Activated naive CD4-positive, alpha-beta T cell treated with anti-CD3 and anti-CD28 coated beads, Interleukin-2, amount 50 U/mL, for 72 hours (primary cell): ENCODE measurements around the gene GPR132. TPM values are rescaled to one million over a fixed set of nuclear protein-coding genes. Genes with fewer than 3 reads are reported as not detected.
A peak's percentile ranks its signal among the peaks of the same experiment; 100 is the strongest.

ENCODE experiments used
- ATAC-seq, 2 donors: fragments of 150-1000 bp; cut with Tn5 transposase; 2 replicates each; pipeline ENCODE4 v1.10.0; 2021; ENCODE audit warnings: mild to moderate bottlenecking in 2 of 2, moderate library complexity in 2 of 2
- DNase-seq, 2 donors: peaks; one replicate each; pipeline ENCODE4 v3.0.0; 2021 to 2022; ENCODE audit warnings: low spot score in 2 of 2
- H3K27ac Mint-ChIP-seq, 2 donors: one replicate each; pipeline ENCODE4 v1.8.0; 2022; ENCODE audit warnings: mild to moderate bottlenecking in 2 of 2, mixed read lengths in 2 of 2
- H3K36me3 Mint-ChIP-seq, 2 donors: one replicate each; pipeline ENCODE4 v1.8.0; 2022; ENCODE audit warnings: mixed read lengths in 2 of 2
- H3K9me3 Mint-ChIP-seq, 2 donors: one replicate each; pipeline ENCODE4 v1.8.0; 2022; ENCODE audit warnings: mixed read lengths in 2 of 2
- total RNA-seq, 2 donors: library from RNA; stranded (reverse); gene quantifications; one replicate each; pipeline ENCODE4 v1.2.3, GENCODE V29; 2022

The GPR132 gene
- total RNA-seq, 2 donors from 2014 or later = 24.9 to 32.6 TPM

DNA sequence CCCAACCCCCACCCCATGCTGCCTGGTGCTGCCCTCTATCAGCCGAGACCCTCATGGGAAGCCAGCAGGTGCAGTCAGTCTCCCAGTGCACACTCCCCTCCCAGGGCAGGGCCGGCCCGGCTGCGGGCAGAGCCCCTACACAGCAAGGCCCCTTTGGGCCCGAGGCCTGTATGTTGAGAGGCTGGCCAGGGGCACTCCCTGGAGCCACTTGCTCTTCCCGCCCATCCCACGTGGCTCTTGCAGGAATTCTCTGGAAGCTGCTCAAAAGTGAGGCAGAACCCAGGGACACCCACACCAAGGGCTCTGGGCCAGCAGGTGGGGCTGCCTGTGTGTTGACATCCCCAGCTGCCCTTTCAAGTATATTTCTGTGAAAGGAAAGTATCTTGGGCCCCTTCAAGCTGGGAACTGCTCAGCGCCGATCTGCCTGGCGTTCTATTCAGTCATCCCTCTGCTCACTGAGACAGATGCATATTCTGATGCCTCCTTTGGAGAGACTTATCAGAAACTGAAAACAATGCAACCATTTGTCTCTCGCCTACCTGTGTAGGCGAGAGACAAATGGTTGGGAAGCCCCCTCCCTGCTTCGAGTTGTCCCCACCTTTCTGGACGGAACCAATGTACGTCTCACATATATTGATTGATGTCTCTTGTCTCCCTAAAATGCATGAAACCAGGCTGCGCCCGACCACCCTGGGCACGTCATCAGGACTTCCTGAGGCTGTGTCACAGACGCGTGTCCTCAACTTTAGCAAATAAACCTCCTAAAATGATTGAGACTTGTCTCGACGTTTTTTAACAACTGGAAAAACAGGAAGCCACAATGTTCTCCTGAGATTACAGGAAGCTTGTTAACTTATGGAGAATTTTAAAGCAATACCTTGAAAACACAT is 6.0 kb downstream of the GPR132 start:
- Mint-ChIP-seq H3K27ac (peak overlapping the region; percentile 59 to 98), H3K36me3 (peaks cover 10 to 19% of the 10 kb centered on the region in 2 donors)
- peak; percentile 43 to 71 for ATAC-seq

DNA sequence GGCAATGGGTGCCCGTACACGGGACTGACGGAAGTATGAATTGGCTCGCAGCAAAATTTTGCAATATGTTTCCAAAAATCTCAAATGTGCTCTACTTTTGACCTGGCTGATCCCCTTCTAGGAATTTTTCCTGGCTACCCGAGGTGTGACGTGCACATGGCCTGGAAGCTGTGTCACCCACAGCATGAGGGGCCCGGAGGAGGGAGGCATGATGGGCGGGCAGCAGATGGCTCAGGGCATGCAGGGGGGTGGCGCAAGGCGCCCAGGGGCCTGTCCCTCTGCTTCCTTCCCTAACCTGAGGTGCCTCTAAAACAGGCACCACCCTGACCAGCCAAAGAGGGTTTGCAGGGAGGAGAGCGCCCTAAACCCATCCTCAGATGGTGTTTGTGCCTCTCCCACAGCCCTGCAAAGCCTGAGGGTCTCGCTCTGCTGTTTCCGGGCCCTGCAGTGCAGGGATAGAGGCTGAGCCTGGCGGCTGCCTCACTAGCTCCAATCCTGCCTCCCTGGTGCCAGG is 6.7 kb downstream of the GPR132 start:
- DNase-seq (no peak), ATAC-seq (no peak)
- H3K9me3 Mint-ChIP-seq = no peaks in the 10 kb centered on the region
- peak overlapping the region; percentile 82 to 98 for H3K27ac Mint-ChIP-seq
- H3K36me3 Mint-ChIP-seq = peaks cover 6 to 14% of the 10 kb centered on the region in 2 donors

More for the DNA sequence above, 6.0 kb downstream of the GPR132 start:
- peak in 1 of 2 donors; percentile 77 for DNase-seq
- H3K9me3 Mint-ChIP-seq = no peaks in the 10 kb centered on the region

DNA sequence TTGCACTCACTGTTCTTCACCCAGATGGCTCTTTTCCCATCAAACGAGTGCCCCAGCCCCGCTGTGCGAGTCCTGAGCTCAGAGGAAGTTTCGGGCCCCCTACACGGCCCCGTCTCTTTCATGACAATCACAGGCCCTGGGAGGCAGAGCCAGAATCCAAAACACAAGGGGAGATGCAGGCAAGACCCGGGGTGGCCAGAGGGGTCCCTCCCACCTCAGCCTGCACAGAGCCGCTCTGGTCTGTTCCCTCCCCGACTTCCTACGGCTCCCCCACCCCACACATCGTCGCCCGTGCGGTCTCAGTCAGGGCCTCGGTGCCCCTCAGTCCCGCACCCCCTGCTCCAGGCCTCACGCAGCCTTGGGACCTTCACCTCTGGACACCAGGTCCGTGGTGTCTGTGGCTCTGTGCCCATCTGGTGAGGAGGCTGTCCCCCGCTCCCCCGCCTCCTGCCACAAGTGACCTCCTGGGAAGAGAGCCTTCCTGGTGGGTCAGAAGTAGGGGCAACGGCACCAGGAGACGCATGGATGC is 8.9 kb downstream of the GPR132 start:
- no peak for DNase-seq
- Mint-ChIP-seq H3K9me3 (no peaks in the 10 kb centered on the region), H3K27ac (peak overlapping the region in 1 of 2 donors; percentile 46), H3K36me3 (peaks cover 5 to 6% of the 10 kb centered on the region in 2 donors)
- ATAC-seq = no peak

DNA sequence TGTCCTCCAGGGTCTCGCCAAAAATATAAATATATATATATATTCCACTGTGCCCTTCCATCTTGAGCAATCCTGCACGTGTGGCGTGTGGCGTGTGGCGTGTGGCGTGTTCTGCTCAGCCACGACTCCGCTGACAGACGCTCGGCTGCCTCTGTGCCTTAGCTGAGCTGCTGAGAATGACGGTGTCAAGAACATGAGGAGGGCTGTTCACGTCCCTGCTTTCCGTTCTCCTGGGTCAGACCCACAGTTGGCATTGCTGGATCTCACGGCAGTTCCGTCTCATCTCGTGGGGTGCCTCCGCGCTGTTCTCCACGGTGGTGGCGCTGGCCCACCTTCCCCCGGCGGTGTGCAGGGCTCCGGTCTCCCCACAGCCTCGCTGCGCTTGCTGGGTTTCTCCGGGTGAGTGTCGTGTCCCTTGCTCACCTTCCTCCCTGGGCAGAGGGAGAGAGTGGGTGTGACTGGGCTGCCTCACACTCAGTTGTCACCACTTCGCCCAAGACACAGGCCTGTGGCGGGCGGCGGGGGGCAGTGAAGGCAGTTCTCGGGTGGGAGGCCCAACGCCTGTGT is 9.4 kb downstream of the GPR132 start:
- no peak for DNase-seq
- Mint-ChIP-seq H3K9me3 (no peaks in the 10 kb centered on the region), H3K27ac (peak overlapping the region; percentile 22 to 68), H3K36me3 (peaks cover 10 to 11% of the 10 kb centered on the region in 2 donors)
- ATAC-seq = no peak

DNA sequence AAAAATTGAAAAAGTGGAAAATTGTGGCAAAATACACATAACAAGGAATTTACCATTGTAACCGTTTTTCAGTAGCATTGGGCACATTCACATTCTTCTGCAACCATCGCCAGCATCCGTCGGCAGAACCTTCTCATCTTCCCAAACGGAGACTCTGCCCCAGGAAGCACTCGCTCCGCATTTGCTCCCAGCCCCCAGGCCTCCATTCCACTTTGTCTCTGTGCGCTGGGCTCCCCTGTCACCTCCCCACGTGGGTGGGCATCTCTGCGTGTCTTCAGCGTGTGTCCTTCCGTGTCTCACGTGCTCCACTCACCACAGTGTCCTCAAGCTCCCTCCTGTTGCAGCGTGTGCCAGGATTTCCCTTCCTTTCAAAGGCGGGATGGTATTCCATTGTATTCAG is 9.9 kb downstream of the GPR132 start:
- no peak for ATAC-seq
- Mint-ChIP-seq H3K27ac (peak overlapping the region; percentile 13 to 68), H3K9me3 (no peaks in the 10 kb centered on the region), H3K36me3 (peaks cover 10 to 11% of the 10 kb centered on the region in 2 donors)
- no peak for DNase-seq

DNA sequence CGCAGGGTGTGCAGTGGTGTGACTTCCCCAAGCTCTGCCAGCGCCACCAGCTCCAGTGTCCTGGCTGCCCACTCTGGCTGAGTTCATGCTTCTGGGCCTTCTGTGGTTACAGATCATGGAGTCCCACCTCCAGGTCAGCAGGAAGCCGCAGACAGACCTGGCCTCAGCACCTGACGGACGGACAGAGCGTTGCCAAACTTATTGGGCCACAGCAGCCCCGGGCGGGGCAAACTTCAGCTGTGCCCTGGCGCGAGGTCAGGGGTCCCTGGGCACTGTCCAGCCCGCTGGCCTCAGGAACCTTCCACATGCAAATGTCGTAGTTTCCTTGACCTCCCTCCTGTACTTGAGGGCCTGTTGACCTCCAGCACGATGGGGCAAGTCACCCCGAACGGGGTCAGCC is 11.2 kb downstream of the GPR132 start:
- Mint-ChIP-seq H3K36me3 (peaks cover 10 to 11% of the 10 kb centered on the region in 2 donors), H3K9me3 (no peaks in the 10 kb centered on the region), H3K27ac (peak overlapping the region; percentile 29 to 51)
- DNase-seq (no peak), ATAC-seq (no peak)

DNA sequence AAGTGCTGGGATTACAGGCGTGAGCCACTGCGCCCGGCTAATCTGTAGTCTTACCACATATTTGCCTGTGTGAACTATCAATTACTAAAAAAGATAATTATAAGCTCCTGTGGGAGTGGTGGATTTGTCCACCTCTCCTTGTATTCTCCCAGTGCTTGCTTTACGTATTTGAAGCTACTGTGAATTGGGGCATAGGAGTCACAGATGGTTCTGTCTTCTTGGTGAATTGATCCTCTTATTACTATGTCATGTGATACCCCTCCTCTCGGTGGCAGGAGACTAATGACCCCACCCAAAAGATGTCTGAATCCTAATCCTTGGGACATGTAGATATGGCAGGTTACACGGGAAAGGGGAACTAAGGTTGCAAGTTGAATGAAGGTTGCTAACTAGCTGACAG is 11.8 kb downstream of the GPR132 start:
- Mint-ChIP-seq H3K9me3 (no peaks in the 10 kb centered on the region), H3K27ac (peak overlapping the region in 1 of 2 donors; percentile 51), H3K36me3 (peaks cover 10 to 11% of the 10 kb centered on the region in 2 donors)
- no peak for DNase-seq
- no peak for ATAC-seq

DNA sequence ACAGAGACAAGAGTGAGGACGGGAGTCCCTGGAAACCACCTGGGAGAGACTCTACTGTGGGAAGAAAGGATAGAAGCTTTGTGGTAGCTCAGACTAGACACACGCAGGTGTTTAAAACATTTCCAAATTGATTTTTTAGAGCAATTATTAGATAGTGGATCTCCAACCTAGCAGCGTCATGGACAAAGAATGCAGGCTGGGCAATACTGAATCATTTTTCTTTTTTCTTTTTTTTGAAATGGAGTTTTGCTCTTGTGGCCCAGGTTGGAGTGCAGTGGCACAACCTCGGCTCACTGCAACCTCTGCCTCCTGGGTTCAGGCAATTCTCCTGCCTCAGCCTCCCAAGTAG is 13.1 kb downstream of the GPR132 start:
- no peak for ATAC-seq
- Mint-ChIP-seq H3K36me3 (peaks cover 10 to 11% of the 10 kb centered on the region in 2 donors), H3K9me3 (no peaks in the 10 kb centered on the region), H3K27ac (peak overlapping the region in 1 of 2 donors; percentile 79)
- DNase-seq = no peak

DNA sequence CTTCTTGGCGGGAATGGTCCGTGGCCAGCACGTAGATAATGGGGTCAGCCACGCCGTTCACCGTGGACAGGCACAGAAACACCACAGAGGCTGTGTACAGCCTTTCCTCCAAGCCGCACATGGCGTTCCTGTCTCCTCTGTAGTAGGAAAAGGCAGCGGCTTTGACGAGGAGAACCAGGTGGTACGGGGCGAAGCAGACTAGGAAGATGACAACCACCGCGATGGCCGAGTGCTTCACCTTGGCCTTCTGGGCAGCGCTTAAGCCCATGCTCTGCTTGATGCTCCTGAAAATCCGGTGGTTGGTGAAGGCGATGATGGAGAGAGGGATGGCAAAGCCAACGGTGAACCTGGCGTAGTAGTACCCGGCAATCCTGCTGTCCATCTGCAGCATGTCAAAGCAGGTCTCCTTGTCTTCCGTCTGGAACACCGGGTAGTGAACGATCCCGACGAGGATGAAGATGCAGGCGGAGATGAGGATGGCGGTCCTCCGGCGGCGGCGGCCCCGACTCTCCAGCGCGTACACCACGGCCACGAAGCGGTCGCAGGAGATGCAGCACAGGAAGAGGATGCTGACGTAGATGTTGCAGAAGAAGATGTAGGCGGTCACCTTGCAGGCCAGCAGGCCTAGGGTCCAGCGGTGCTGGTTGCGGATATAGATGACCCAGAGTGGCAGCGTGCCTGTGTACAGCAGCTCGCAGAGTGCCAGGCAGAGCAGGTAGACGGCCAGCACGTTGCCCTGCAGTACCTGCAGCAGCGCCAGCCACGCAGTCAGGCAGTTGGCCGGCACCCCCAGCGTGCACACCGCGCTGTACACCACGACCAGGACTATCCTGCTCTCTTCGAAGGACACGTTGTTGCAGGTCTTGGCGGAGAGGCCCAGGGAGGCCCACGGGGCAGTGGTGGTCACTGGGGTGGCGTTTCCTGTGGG is 13.8 kb downstream of the GPR132 start:
- Mint-ChIP-seq H3K9me3 (no peaks in the 10 kb centered on the region), H3K27ac (peak overlapping the region in 1 of 2 donors; percentile 79), H3K36me3 (peaks cover 10 to 11% of the 10 kb centered on the region in 2 donors)
- ATAC-seq = no peak
- DNase-seq = no peak

DNA sequence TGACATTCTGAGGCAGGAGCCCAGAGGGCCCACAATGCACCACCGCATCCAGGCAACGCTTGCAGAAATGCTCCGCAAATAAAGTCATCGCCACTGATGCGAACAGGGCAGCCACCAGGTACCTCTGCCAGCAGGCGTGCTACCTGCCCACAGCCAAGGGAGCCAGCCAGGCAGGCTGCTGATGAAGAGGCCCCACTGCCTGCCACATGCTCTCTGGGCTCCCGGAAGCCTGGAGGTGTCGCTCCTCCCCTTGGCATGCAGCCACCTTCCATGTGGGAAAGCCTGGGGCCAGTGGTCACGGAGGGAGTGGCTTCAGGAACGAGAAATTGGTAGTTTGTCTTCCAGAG is 14.7 kb downstream of the GPR132 start:
- H3K27ac Mint-ChIP-seq = no peak overlapping the region
- DNase-seq = no peak
- H3K9me3 Mint-ChIP-seq = no peaks in the 10 kb centered on the region
- no peak for ATAC-seq
- H3K36me3 Mint-ChIP-seq = peaks cover 10 to 11% of the 10 kb centered on the region in 2 donors

DNA sequence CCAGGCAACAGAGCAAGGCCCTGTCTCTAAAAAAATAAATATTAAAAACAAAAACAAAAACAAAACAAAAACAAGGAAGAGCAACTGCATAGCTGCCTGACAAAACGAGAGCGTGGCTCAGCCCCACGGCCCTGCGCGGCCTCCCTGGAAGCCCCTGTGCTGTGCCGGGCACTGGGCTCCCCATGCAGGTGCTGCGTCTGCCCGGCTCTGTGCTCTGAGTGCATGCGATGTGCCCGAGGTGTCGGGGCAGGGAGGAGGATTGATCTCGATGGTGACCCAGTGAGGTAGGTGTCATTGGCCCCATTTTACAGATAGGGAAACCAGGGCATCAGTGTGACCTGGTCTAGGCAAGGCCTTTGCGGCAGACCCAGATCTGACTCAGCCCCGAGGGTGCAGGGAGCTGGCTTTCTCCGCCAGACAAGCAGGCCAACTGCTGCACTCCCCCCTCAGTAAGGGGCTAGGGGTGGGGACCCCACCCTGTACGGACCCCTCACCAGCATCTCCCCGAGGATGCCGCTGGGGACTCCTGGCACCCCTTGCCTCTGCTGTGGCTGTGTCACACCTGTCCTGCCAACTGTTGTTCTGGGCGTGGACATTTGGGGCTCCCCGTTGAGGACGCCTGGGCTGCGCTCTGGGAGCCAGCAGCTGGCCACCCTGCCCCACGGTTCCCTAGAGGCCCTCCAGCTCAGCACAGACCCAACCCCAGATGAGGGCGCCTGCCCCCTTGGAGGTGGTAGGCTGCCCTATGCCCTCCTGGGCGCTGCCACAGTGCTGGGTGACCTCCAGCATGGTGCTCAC is 15.3 kb downstream of the GPR132 start:
- Mint-ChIP-seq H3K36me3 (peaks cover 10 to 11% of the 10 kb centered on the region in 2 donors), H3K9me3 (no peaks in the 10 kb centered on the region), H3K27ac (peak overlapping the region in 1 of 2 donors; percentile 90)
- no peak for DNase-seq
- no peak for ATAC-seq

DNA sequence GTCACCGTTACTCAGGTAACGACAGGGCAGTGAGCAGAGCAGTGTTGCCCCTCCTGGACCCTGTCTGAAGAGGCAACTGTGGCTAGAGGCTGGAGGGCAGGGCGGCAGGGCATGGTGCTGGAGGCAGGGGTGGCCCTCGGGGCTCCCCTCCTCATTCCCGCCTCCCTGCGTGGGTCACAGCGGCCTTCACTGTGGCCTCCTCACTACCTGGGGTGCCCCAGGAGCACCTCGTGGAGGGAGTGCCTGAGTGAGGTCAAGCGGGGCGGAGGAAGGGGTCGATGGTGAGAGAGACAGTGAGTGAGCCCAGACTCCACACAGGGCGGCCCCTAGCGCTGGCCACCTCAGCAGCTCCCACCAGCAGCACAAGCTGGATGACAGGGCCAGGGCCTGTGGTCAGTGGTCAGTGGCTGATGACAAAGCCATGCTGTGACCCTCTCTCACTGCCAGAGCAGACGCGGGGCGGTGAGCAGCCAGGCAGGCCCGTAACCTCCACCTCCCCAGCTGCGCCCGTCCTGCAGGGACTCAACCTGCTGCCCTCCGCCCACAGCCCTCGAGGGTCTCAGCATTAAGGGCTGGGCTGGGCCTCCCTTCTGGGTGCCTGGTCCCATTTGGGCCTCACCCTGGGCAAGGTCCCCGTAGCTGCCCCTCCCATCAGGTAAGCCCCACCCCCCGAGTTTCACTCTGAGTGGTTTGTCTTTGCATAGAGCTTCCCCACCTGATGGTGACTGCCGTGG is 17.8 kb downstream of the GPR132 start:
- peaks cover 10 to 11% of the 10 kb centered on the region in 2 donors for H3K36me3 Mint-ChIP-seq
- H3K27ac Mint-ChIP-seq = peak overlapping the region; percentile 50 to 60
- ATAC-seq = peak in 1 of 2 donors; percentile 30
- no peaks in the 10 kb centered on the region for H3K9me3 Mint-ChIP-seq
- no peak for DNase-seq

DNA sequence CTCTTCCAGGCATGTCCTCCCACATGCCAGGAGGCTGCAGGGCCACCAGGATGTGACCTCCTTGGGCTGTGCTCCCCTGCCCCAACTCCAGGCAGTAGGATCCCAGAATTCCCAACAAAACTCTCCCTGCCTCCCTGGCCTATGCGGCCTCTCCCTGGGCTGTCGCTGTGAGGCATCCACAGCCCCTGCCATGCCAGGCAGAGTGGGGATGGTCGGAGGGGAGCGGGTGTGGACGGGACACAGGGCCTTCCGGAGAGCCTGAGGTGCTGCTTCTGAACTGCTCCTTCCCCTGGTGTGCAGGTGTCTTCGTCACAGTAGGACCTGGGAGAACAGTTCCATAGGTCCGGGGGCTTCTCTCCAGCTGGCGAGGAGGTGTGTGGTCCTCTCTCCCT is 18.3 kb downstream of the GPR132 start:
- H3K27ac Mint-ChIP-seq = peak overlapping the region; percentile 50 to 60
- H3K36me3 Mint-ChIP-seq = peaks cover 10% of the 10 kb centered on the region in 2 donors
- no peak for DNase-seq
- H3K9me3 Mint-ChIP-seq = no peaks in the 10 kb centered on the region
- ATAC-seq = no peak

DNA sequence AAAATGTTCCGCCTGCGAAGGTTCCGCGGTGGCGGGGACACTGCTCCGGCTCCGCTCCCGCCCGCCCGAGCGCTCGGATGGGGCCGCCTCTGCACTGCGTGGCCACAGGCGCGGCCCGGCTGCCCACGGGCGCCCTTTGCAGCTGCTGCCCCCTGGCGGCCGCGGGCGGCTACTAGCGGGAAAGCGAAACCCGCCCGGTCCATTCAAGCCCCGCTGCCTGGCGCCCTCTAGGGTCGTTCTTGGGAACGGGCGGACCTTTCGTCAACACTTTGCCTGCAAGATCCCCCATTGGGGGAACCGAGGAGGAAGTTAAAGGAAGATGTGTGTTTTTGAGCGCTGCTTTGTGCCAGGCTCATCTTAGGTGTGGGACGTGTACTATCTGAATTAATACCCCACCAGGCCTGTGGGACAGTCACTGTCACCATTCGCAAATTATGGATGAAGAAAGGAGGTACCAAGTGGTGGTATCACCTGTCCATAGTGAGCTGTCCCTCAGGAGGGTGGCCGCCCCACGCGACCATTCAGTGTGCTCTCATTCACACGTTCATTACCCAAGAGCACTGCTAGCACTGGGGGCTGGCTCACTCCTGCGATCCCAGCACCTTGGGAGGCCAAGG is 19.4 kb downstream of the GPR132 start:
- ATAC-seq (peak; percentile 92 to 93), DNase-seq (peak; percentile 91 to 98)
- Mint-ChIP-seq H3K27ac (peak overlapping the region; percentile 33 to 75), H3K36me3 (peaks cover 0 to under 1% of the 10 kb centered on the region in 2 donors), H3K9me3 (no peaks in the 10 kb centered on the region)

DNA sequence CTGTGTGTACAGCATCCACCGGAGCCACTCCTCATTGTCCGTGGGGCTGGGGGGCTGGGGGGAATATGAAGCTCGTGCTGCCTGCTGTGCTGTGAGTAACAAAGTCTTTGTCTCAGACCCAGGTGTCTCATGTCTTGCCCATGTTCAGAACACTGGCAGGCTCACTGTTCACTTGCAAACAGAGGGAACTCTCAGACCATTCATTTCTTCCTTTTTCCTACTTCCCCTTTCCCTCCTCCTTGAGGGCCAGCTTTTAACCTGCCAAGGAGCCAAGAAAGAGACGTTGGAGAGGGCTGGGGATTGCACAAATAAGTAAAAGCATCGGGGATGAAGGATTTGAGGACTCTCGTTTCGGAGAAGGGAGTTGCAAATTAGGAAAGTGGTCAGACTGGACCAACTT is 21.6 kb downstream of the GPR132 start:
- DNase-seq (no peak), ATAC-seq (no peak)
- peak overlapping the region in 1 of 2 donors; percentile 6 for H3K27ac Mint-ChIP-seq
- H3K9me3 Mint-ChIP-seq = no peaks in the 10 kb centered on the region
- no peaks in the 10 kb centered on the region for H3K36me3 Mint-ChIP-seq
